Measurements from ENCODE around the gene CAPN15.

Gene CAPN15

DNA sequence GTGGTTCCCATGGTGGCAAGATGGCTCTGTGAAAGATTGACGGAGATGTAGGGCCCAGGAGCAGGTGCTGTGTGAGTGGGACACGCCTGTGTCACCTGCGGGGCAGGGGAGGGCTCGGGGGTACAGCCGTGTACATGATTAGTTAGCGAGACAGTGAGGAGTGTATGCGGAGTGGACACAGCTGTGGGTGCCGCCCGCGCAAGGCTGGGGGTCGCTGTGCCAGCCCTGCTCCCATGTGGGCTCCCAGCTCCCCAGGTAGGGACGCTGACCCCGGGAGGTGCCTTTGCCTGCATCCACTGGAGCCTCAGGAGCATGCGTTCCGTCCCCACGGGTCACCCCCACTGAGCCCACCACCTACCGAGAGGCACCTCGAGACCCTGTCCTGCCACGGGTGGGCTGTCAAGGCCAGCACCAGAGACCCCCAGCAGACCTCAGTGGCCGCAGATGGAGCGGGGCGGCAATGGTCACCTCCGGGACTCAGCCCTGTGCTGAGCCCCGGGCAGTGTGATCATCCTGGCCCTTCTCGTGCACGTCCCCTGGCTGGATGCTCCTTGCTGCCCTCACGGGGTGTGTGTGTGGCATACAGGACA is 7.4 kb downstream of the CAPN15 start:
- Histone ChIP-seq H4K20me1 (ENCODE audit: insufficient read depth, low read length, poor library complexity, severe bottlenecking) (peaks cover 5% of the 10 kb centered on the region), H3K27me3 (ENCODE audit: insufficient read depth, low read length, poor library complexity, severe bottlenecking) (no peaks in the 10 kb centered on the region), H3K36me3 (ENCODE audit: insufficient read depth, low read length) (no peaks in the 10 kb centered on the region), H3F3A (ENCODE audit: low read depth) (no peaks in the 10 kb centered on the region), H3K9ac (ENCODE audit: low read depth, low read length, poor library complexity, severe bottlenecking) (no peak overlapping the region), H3K4me1 (ENCODE audit: insufficient read depth, low read length, poor library complexity, severe bottlenecking) (no peaks in the 10 kb centered on the region), H3K79me2 (ENCODE audit: insufficient read depth, low read length) (peaks cover 31% of the 10 kb centered on the region), H3K4me2 (ENCODE audit: low read depth, low read length, poor library complexity, severe bottlenecking) (no peak overlapping the region), H3K9me3 (ENCODE audit: insufficient read depth, low read depth, low read length) (no peaks in the 10 kb centered on the region), H3K9me2 (replicated peaks; ENCODE audit: low read depth, low read length) (no peaks in the 10 kb centered on the region), H2AFZ (ENCODE audit: low read length) (no peak overlapping the region), H3K4me3 (ENCODE audit: low read length, poor library complexity, severe bottlenecking) (no peak overlapping the region)
- TF ChIP-seq EZH2phosphoT487 (IDR thresholded peaks at IDR 0.05; ENCODE audit: borderline replicate concordance) = no peak
- TF ChIP-seq, protein P1, sequence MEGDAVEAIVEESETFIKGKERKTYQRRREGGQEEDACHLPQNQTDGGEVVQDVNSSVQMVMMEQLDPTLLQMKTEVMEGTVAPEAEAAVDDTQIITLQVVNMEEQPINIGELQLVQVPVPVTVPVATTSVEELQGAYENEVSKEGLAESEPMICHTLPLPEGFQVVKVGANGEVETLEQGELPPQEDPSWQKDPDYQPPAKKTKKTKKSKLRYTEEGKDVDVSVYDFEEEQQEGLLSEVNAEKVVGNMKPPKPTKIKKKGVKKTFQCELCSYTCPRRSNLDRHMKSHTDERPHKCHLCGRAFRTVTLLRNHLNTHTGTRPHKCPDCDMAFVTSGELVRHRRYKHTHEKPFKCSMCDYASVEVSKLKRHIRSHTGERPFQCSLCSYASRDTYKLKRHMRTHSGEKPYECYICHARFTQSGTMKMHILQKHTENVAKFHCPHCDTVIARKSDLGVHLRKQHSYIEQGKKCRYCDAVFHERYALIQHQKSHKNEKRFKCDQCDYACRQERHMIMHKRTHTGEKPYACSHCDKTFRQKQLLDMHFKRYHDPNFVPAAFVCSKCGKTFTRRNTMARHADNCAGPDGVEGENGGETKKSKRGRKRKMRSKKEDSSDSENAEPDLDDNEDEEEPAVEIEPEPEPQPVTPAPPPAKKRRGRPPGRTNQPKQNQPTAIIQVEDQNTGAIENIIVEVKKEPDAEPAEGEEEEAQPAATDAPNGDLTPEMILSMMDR (conservative IDR thresholded peaks at IDR 0.05; ENCODE audit: low read length) = no peak

DNA sequence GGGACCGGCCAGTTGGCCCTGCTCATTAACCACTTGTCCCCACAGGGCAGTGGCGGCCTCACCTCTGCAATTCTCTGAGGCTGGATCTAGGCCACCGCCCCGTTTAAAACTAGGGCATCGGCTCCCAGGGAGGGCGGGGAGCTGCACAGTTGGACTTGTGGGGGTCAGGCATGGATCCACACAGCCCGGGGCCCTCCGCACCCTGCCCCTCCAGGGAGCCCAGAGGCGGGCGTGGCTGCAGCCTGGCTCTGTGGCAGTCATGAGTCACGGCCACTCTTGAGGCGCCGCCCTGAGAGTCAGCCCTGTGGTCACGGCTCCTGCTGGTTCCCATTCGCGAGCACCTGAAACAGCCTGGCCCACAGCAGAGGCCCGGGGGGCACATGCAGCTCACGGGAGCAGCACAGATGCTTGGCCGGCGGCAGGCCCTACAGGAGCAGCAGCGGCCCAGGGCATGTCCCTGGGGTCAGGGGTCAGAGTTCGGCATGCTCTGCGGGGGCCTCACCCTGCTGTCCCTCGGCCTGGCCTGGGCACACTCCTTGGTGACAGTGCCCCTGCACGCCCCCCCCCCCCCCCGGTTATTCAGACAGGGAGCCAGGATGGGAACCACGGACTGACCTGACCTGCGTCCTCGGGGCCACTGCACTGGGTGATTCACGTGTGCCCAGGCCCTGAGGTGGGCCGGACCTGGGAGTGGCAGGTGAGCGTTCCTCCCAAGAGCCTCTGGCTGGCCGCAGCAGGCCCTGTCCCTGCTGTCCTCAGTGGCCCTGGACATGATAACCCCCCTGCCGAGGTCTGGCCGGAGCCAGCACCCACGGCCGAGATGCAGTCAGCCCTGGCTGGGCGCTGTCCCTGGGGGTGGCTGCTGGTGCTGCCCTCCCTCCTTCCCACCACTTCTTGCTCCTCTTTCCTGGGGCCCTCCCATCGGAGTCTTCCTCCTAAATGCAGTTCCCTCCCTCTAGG is 8.2 kb downstream of the CAPN15 start:
- no peak overlapping the region for H3K9ac ChIP-seq (ENCODE audit: low read depth, low read length, poor library complexity, severe bottlenecking)
- no peak overlapping the region for H3K4me2 ChIP-seq (ENCODE audit: low read depth, low read length, poor library complexity, severe bottlenecking)
- H3K9me2 ChIP-seq (replicated peaks; ENCODE audit: low read depth, low read length) = no peaks in the 10 kb centered on the region

DNA sequence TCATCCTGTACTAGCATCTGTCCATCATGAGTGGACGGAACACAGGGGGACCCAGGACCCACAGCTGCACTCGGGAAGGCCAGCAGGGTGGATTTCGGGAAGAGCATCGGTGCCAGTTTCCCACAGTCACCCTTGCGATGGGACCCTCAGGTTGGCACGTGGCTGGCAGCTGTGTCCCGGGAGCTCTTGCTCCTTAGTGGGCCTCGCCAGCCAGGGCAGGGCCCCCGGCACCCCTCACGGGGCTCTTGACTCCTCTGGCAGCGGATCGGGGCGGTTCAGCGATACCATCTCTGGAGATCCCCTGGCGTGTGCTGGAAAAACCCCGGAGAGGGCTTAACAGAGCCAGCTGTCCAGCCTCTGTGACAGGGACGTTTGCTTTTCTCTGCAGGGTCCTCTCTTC is 9.2 kb downstream of the CAPN15 start:
- Histone ChIP-seq H3K9me3 (ENCODE audit: insufficient read depth, low read depth, low read length) (no peaks in the 10 kb centered on the region), H3K27me3 (ENCODE audit: insufficient read depth, low read length, poor library complexity, severe bottlenecking) (no peaks in the 10 kb centered on the region), H3K4me2 (ENCODE audit: low read depth, low read length, poor library complexity, severe bottlenecking) (no peak overlapping the region), H3K79me2 (ENCODE audit: insufficient read depth, low read length) (peaks cover 13% of the 10 kb centered on the region; the same call in 1 of the 2 replicates), H3K9ac (ENCODE audit: low read depth, low read length, poor library complexity, severe bottlenecking) (no peak overlapping the region), H4K20me1 (ENCODE audit: insufficient read depth, low read length, poor library complexity, severe bottlenecking) (peaks cover 4% of the 10 kb centered on the region), H2AFZ (ENCODE audit: low read length) (no peak overlapping the region), H3K4me3 (ENCODE audit: low read length, poor library complexity, severe bottlenecking) (no peak overlapping the region), H3F3A (ENCODE audit: low read depth) (no peaks in the 10 kb centered on the region), H3K9me2 (replicated peaks; ENCODE audit: low read depth, low read length) (no peaks in the 10 kb centered on the region), H3K36me3 (ENCODE audit: insufficient read depth, low read length) (no peaks in the 10 kb centered on the region), H3K4me1 (ENCODE audit: insufficient read depth, low read length, poor library complexity, severe bottlenecking) (no peaks in the 10 kb centered on the region)
- no peak for TF ChIP-seq EZH2phosphoT487 (IDR thresholded peaks at IDR 0.05; ENCODE audit: borderline replicate concordance)
- TF ChIP-seq, protein P1 (conservative IDR thresholded peaks at IDR 0.05; ENCODE audit: low read length) = no peak

More for the DNA sequence above, 8.2 kb downstream of the CAPN15 start:
- peaks cover 23% of the 10 kb centered on the region; the same call in 1 of the 2 replicates for H3K79me2 ChIP-seq (ENCODE audit: insufficient read depth, low read length)
- no peaks in the 10 kb centered on the region for H3F3A ChIP-seq (ENCODE audit: low read depth)
- H3K36me3 ChIP-seq (ENCODE audit: insufficient read depth, low read length) = no peaks in the 10 kb centered on the region
- no peaks in the 10 kb centered on the region for H3K9me3 ChIP-seq (ENCODE audit: insufficient read depth, low read depth, low read length)
- peaks cover 4% of the 10 kb centered on the region for H4K20me1 ChIP-seq (ENCODE audit: insufficient read depth, low read length, poor library complexity, severe bottlenecking)
- no peaks in the 10 kb centered on the region for H3K27me3 ChIP-seq (ENCODE audit: insufficient read depth, low read length, poor library complexity, severe bottlenecking)
- H3K4me1 ChIP-seq (ENCODE audit: insufficient read depth, low read length, poor library complexity, severe bottlenecking) = no peaks in the 10 kb centered on the region
- no peak overlapping the region for H2AFZ ChIP-seq (ENCODE audit: low read length)
- TF ChIP-seq EZH2phosphoT487 (IDR thresholded peaks at IDR 0.05; ENCODE audit: borderline replicate concordance) = no peak
- TF ChIP-seq, protein P1 (conservative IDR thresholded peaks at IDR 0.05; ENCODE audit: low read length) = no peak
- no peak overlapping the region for H3K4me3 ChIP-seq (ENCODE audit: low read length, poor library complexity, severe bottlenecking)

All from Loucy (cell line).